Activated T-helper 9 cell treated with anti-CD3 and anti-CD28 coated beads, Interleukin-2, amount 50 U/mL, for 16 hours (primary cell): ENCODE measurements around the gene RIT2.

Experiments
- DNase-seq: peaks from one replicate; pipeline ENCODE4 v3.0.0-alpha.2; 2020; ENCODE audit warnings: low read depth

RIT2 gene

GRCh38 chr18:43115076-43115921, at the start of gene RIT2:
Gene RIT2, minus strand, starts transcription at chr18:43115685.
- no peak for DNase-seq

GRCh38 chr18:43161528-43161927, 46.0 kb upstream of the RIT2 start:
- DNase-seq: no peak

DNA sequence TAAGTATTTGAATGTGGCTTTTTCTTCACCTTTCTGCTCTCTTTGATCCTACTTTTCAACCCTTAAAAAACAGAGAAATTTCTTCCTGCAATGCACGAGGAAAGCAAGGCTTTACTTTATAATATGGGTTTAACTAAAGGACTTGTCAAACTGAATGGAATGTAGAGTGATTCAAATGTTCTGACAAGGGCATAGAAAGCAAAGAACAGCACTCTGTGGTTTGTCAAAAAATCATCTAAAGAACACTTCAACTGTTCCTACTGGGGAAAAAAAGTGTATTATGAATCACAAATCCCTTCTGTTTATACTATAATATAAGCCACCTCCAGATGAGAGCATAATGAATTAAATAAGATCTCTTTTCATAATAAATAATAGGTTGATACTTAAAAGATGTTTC, 45.0 kb upstream of the RIT2 start:
- no peak for DNase-seq

GRCh38 chr18:43159926-43160325, 44.4 kb upstream of the RIT2 start:
- DNase-seq: no peak

DNA sequence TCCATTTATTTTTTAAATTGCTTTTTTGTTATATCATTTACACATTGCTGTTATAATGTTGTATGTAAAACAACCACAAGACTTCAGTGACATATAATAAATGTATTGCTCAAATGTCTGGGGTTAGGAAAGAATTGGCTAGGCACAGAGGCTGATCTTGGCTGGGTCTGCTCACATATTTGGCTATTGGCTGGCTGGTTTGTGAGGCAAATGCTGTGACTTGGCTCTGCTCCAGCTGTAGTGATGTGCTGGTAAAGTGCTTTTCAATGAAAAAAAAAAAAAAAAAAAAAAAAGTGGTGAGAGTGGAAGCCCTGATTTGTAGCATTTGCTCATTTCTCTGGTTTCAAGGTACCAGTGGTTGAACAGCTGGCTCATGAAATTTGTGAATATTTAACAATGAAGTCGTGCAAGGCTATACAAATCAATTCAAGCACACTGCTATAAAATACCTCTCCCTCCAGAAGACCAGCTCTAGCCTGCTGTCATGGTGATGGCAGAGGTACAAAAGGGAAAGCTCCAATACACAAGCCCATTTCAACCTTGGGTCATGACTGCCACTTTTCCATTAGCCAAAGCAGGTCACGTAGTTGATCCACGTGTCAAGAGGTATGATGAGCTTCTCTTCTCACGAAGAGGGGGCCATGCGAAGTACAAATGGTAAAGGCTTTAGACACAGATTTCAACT, 43.7 kb upstream of the RIT2 start:
- DNase-seq: no peak

DNA sequence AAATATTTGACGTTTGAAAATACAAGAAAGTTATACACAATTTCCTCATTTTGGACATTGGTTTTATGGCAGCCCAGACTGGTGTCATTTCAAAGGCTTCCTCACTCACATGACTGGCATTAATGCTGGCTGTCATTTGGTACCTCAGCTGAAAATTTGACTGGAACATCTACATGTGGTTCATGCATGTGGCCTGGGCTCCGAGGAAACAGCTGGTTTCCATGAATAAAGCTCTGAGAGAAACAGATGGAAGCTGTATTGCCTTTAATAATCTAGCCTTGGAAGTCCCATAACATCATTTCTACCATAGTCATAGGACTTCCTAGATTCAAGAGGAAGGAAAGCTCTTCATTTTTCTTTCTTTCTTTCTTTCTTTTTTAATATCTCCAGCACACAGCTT, 42.9 kb upstream of the RIT2 start:
- no peak for DNase-seq

- no peak for DNase-seq
Measured at GRCh38 chr18:43155842-43156241, 40.4 kb upstream of the RIT2 start.

GRCh38 chr18:43148231-43148630, 32.7 kb upstream of the RIT2 start:
- no peak for DNase-seq

DNA sequence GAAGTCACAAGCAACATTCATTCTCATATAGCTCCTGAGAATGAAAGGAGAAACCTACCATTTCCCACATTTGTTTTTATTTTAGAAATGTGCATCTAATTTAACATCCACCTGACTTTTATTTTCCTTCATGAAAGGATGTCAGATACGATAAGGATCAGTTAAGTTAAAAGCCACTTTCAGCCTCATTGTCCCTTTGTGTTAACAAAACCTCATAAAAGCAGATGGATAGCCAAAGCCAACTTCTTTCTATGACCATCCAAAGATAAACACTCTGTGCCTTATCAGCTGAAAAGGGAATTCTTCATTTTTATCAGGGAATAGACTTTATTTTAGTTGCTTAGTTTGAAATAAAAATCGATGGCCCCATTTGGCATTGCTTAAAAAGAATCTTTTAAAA, 25.7 kb upstream of the RIT2 start:
- DNase-seq: no peak

DNA sequence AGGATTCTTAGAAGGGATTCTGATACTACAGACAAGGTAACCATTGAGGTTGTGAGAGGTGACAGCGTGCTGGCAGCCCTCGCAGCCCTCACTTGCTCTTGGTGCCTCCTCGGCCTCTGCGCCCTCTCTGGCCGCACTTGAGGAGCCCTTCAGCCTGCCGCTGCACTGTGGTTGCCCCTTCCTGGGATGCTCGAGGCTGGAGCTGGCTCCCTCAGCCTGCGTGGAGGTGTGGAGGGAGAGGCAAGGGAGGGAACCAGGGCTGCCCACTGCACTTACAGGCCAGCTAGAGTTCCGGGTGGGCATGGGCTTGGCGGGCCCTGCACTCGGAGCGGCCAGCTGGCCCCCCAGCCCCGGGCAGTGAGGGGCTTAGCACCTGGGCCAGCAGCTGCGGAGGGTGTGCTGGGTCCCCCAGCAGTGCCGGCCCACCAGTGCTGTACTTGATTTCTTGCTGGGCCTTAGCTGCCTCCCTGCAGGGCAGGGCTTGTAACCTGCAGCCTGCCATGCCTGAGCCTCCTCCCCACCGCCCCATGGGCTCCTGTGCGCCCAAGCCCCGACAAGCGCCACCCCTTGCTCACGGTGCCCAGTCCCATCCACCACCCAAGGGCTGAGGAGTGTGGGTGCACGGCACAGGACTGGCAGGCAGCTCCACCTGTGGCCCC, 23.9 kb upstream of the RIT2 start:
- no peak for DNase-seq

DNA sequence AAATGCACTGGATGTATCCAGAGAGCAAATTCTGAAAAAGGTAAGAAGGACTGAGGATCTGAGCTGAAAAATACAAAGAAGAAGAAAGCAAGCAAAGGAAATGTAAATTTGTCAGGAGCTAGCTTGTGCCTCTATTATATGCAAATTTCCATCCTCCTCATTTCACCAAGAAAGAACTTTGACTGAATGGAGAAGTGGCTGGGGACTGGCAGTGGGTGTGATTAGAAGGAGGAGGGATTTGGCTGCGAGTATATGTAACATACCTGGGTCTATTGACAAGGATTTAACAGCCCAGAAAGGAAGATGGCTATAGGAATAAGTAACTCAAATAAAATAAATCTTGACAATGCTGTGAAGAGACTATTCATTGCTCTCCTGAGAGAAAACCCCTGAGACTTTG, 19.4 kb upstream of the RIT2 start:
- no peak for DNase-seq

DNA sequence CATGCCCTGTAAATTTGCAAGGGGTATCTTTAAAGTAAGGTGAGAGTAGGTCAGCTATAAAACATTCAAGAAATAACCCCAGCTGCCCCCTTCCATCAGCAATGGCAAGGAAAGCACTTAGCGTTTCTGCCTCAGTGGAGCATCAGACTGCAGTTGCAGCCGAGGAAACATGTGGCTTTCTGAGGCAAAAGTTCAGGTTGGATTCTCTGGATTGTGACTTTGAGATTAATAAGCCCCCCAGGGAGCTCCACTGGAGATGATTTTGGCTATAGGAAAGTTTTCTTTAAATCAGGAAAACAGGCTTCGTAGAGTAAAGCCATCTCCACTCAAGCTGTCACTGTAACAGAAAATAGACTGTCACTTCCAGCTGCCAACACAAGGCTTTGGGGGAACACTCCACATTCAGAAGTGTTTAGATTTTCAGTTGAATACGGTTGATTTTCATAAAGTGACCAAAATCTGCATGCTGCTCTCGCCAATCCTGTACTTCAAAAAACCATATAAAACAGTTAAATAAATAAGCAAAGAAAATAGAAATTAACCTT, 15.3 kb upstream of the RIT2 start:
- DNase-seq: no peak

- DNase-seq: no peak
Measured at GRCh38 chr18:43129946-43130524, 14.6 kb upstream of the RIT2 start.

DNA sequence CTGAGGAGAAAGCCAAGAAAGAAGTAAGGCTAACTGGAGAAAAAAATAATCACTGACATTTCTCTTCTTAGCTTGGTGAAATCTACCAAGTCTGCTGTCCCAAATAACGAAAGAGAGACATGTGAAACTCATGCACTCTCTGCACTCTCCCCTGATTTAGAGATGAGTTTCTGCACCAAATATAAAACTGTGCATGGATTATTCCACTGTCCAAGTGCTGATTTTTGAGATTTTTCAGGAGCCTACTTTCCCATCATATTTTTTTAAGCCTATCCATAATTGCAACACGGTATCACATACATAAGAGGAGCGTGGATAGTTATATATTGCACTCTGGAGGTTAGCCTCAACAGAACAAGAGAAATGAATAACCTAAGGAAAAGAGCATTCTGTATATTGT, 10.0 kb upstream of the RIT2 start:
- DNase-seq: no peak

GRCh38 chr18:43122955-43123354, 7.5 kb upstream of the RIT2 start:
- DNase-seq: no peak

- DNase-seq: no peak
Measured at GRCh38 chr18:43116699-43117294, 1.3 kb upstream of the RIT2 start.

GRCh38 chr18:43113220-43113895, 2.1 kb downstream of the RIT2 start:
- no peak for DNase-seq

GRCh38 chr18:43108882-43109281, 6.6 kb downstream of the RIT2 start:
- no peak for DNase-seq

DNA sequence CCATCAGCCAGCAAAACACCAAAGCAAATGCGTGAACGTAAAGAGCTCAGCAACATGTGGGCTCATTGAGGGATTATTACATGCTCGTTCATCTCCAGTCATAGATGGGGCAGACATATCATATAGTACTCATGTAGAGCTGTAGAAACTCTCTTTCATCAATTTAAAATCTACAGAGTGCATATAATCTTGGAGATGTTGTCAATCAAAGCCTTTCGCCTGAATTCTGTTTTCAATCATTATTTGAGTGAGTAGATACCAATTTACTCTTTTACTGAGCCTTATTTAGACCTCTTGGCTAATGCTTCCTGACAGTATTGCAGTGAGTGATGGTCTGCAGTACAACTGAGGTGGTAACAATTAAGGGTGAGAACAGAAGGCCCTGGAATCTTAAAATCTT, 7.0 kb downstream of the RIT2 start:
- DNase-seq: no peak

DNA sequence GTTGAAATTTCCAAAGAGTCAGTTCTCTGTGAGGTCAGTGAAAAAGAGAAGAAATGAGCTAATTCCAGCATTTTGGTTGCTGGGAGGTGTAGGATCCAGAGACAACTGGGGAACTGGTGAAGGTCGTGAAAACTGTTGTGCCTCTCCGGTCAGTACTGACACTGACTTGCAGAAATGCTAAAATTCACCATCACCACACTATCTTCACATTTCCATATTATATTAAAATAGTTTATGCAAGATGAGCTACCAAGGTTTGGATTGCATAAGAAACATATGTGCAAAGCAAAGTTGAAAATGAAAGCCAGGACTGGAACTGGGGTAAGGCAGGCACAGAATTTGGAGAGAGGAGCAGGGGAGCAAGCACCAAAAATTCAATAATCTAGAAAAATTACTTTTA, 21.8 kb downstream of the RIT2 start:
- DNase-seq: no peak

GRCh38 chr18:43092539-43092938, 22.9 kb downstream of the RIT2 start:
- DNase-seq: no peak

DNA sequence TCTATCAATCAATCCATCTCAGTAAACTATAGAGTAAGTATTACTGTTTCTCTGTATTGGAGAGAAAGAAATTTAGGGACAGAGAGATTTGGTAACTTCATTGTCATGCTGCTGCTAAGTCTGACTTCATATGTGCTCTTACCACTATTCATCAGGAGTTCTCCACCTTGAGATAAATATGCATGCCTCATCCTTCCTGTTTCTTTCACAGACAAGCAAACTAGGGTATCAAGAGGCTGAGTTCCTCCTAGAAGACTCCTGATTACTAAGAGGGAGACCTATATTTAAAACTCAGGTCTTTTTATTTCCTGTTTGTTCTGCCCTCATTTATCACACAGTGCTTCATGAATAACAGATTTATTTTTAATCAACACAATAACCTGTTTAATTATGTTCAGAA, 34.1 kb downstream of the RIT2 start:
- DNase-seq: no peak
